ENCODE measurements around the gene TRAF1. TPM values are rescaled to one million over a fixed set of nuclear protein-coding genes. Genes with fewer than 3 reads are reported as not detected.

Gene TRAF1
- total RNA-seq, 4 donors from 2014 or later: 3.5 to 12.2 (median 7.5) TPM

DNA sequence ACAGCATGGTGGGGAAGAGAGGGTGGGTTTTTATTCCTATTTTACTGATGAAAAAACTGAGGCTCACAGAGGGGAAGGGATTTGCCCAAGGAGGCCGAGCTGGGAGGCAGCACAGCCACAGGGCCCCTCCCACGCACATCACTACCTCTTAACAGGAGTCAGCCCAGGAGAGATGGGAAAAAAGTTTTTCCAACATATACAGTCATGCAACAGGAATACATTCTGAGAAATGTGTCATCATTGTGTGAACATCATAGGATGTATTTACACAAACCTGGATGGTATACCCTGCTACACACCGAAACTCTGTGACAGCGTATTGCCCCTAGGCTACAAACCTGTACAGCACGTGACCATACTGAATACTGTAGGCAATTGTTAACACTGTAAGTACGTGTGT is 11.6 kb downstream of the TRAF1 start:
- peaks cover 39% of the 10 kb centered on the region for H3K4me1 ChIP-seq
- no peak overlapping the region for H3K4me3 ChIP-seq
- H3K9me3 ChIP-seq: no peaks in the 10 kb centered on the region
- 87% methylated on average over 6 of the region's 6 CpGs for WGBS
- H3K36me3 ChIP-seq: peaks cover 4% of the 10 kb centered on the region
- H3K27ac ChIP-seq: no peak overlapping the region
- DNase-seq (ENCODE audit: low spot score in 2 of 2): no peak
- H3K27me3 ChIP-seq: no peaks in the 10 kb centered on the region
- TF ChIP-seq POLR2A (IDR thresholded peaks at IDR 0.05): no peak
- TF ChIP-seq, protein P1, sequence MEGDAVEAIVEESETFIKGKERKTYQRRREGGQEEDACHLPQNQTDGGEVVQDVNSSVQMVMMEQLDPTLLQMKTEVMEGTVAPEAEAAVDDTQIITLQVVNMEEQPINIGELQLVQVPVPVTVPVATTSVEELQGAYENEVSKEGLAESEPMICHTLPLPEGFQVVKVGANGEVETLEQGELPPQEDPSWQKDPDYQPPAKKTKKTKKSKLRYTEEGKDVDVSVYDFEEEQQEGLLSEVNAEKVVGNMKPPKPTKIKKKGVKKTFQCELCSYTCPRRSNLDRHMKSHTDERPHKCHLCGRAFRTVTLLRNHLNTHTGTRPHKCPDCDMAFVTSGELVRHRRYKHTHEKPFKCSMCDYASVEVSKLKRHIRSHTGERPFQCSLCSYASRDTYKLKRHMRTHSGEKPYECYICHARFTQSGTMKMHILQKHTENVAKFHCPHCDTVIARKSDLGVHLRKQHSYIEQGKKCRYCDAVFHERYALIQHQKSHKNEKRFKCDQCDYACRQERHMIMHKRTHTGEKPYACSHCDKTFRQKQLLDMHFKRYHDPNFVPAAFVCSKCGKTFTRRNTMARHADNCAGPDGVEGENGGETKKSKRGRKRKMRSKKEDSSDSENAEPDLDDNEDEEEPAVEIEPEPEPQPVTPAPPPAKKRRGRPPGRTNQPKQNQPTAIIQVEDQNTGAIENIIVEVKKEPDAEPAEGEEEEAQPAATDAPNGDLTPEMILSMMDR (IDR thresholded peaks at IDR 0.05): no peak
- no peak for TF ChIP-seq EP300 (IDR thresholded peaks at IDR 0.05)
- TF ChIP-seq POLR2AphosphoS5 (IDR thresholded peaks at IDR 0.05): no peak

DNA sequence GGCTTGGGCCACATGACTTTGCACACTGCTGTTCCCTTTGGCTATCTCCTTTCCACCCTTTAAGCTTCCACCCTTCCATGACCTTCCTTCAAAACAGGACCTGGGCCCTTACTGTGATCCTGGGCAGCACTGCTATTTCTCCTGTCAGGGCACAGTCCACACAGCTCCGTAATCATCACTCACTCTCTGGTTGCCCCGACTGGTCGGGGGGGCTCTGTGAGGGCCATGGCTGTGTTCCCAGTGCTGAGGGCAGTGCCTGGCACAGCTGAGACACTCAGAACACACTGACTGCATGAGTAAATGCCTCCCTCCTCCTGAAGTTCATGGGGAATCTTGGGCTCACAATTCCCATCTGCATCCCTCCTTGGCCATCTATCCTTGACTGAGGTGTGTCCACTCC is 12.2 kb downstream of the TRAF1 start:
- no peaks in the 10 kb centered on the region for H3K9me3 ChIP-seq

DNA sequence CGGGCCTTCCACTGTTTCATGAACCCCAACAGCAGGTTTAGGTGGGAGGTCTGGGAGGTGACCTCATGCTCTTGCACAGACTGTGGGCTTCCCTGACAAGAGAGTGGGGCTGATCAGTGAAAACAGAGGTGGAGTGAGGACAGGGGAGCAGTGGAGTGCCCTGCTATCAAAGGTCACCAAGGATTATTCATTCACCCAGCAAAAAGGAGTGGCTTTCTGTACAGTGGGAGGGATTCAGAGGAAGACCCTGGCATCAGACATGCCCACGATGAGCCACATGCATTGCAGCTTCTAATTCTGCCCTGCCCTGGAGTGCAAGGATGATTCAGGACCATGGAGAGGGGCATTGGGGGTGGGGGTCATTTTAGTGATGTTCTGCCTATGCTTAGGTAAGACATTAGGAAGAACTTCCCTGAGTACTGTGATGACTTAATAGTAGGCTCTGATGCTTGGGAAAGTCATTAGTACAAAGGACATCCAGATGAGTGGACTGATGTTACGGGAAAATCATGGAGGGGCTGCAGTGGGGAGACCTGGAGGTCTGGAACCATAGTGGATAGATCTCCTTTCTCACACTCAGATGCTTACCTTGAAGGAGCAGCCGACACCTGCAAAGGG is 12.8 kb downstream of the TRAF1 start:
- no peak overlapping the region for H3K4me3 ChIP-seq

More for the DNA sequence above, 12.2 kb downstream of the TRAF1 start:
- no peak overlapping the region for H3K27ac ChIP-seq
- H3K4me1 ChIP-seq: peaks cover 37% of the 10 kb centered on the region
- no peak overlapping the region for H3K4me3 ChIP-seq
- no peak for DNase-seq (ENCODE audit: low spot score in 2 of 2)
- H3K36me3 ChIP-seq: peaks cover 4% of the 10 kb centered on the region
- no peaks in the 10 kb centered on the region for H3K27me3 ChIP-seq
- 87% methylated on average over 3 of the region's 3 CpGs for WGBS
- TF ChIP-seq POLR2A (IDR thresholded peaks at IDR 0.05) (no peak), EP300 (IDR thresholded peaks at IDR 0.05) (no peak), POLR2AphosphoS5 (IDR thresholded peaks at IDR 0.05) (no peak)
- TF ChIP-seq, protein P1 (IDR thresholded peaks at IDR 0.05): no peak

DNA sequence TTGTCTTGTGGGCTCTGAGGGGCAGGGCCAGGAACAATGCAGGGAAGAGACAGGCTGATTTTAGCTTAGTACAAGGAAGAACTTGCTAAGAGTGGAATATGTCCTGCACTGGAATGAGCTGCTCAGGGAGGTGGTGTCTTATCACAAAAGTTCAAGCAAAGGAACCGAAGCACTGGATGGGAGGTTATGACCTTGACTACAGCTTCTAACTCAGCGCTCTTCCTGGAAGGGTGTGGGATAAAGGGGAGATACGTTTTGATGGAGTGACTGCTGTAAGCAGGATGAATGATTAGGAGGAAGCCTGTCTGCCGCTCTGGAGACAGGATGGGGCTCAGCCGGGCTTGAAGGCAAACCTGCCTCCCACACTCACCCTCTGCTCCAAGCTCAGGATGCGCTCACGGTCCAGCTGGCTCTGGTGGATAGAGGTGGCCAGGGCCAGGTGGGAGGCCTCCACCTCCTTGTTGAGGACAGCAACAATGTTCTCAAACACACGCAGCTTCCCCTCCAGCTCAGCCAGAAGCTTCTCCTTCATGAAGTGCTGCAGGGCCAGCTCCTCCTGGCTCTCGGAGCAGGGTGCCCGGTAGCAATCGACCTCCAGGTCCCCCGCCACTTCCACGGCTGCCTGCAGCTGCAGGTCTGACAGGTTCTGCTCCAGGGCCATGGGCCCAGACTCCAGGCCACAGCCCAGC is 13.5 kb downstream of the TRAF1 start:
- Histone ChIP-seq H3K4me1 (peaks cover 28% of the 10 kb centered on the region), H3K4me3 (no peak overlapping the region), H3K9me3 (no peaks in the 10 kb centered on the region), H3K36me3 (peaks cover 4% of the 10 kb centered on the region), H3K27me3 (no peaks in the 10 kb centered on the region), H3K27ac (no peak overlapping the region)
- DNase-seq (ENCODE audit: low spot score in 2 of 2): no peak
- TF ChIP-seq, protein P1 (IDR thresholded peaks at IDR 0.05): no peak
- TF ChIP-seq EP300 (IDR thresholded peaks at IDR 0.05) (no peak), POLR2AphosphoS5 (IDR thresholded peaks at IDR 0.05) (no peak), POLR2A (IDR thresholded peaks at IDR 0.05) (no peak)
- WGBS: 90% methylated on average over 10 of the region's 13 CpGs

More for the DNA sequence above, 12.8 kb downstream of the TRAF1 start:
- peaks cover 31% of the 10 kb centered on the region for H3K4me1 ChIP-seq
- no peaks in the 10 kb centered on the region for H3K9me3 ChIP-seq
- no peak overlapping the region for H3K27ac ChIP-seq
- no peaks in the 10 kb centered on the region for H3K27me3 ChIP-seq
- 84% methylated on average over 3 of the region's 4 CpGs for WGBS
- no peak for DNase-seq (ENCODE audit: low spot score in 2 of 2)
- no peak for TF ChIP-seq EP300 (IDR thresholded peaks at IDR 0.05)
- no peak for TF ChIP-seq POLR2AphosphoS5 (IDR thresholded peaks at IDR 0.05)
- TF ChIP-seq, protein P1 (IDR thresholded peaks at IDR 0.05): no peak
- no peak for TF ChIP-seq POLR2A (IDR thresholded peaks at IDR 0.05)
- peaks cover 4% of the 10 kb centered on the region for H3K36me3 ChIP-seq

DNA sequence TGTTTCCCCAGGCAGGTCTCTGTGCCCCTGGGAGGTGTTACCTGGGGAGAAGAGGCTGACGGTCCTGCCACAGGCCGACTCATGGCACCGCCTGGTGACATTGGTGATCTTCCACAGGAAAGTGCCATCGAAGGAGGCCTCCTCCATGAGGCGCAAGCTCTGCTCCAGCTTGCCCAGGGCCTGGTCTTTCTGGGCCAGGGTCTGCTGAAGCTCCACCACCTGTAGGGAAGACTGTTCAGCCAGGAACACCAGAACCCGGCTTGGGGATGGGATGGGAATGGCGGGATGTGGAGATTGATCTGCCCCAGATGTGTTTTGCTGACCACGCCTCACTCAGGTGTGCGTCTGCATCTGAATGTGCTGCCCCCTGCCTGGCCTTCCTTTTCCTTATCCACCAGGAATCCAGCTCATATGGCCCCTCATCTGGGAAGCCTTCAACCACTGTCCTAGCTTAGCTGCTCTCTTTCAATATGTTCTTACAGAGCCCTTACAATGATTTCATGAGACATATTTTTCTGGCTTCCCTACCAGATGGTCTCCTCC is 15.2 kb downstream of the TRAF1 start:
- no peak overlapping the region for H3K4me3 ChIP-seq
- WGBS: 98% methylated on average over 9 of the region's 9 CpGs
- no peak for DNase-seq (ENCODE audit: low spot score in 2 of 2)
- no peaks in the 10 kb centered on the region for H3K9me3 ChIP-seq
- H3K36me3 ChIP-seq: peaks cover 4% of the 10 kb centered on the region
- peaks cover 20% of the 10 kb centered on the region for H3K4me1 ChIP-seq
- TF ChIP-seq POLR2A (IDR thresholded peaks at IDR 0.05) (no peak), POLR2AphosphoS5 (IDR thresholded peaks at IDR 0.05) (no peak), EP300 (IDR thresholded peaks at IDR 0.05) (no peak)
- TF ChIP-seq, protein P1 (IDR thresholded peaks at IDR 0.05): no peak
- H3K27me3 ChIP-seq: no peaks in the 10 kb centered on the region
- H3K27ac ChIP-seq: no peak overlapping the region

All from suprapubic skin (tissue), 4 donors.